CD4-positive, alpha-beta T cell treated with Interleukin-17A for 4 hours (primary cell): ENCODE measurements around the gene RNF220.
A peak's percentile ranks its signal among the peaks of the same experiment; 100 is the strongest.

Experiments used
- DNase-seq: peaks from one replicate; pipeline ENCODE4 v3.0.0-alpha.2; 2020; ENCODE audit warnings: mixed read lengths

The RNF220 gene

DNA sequence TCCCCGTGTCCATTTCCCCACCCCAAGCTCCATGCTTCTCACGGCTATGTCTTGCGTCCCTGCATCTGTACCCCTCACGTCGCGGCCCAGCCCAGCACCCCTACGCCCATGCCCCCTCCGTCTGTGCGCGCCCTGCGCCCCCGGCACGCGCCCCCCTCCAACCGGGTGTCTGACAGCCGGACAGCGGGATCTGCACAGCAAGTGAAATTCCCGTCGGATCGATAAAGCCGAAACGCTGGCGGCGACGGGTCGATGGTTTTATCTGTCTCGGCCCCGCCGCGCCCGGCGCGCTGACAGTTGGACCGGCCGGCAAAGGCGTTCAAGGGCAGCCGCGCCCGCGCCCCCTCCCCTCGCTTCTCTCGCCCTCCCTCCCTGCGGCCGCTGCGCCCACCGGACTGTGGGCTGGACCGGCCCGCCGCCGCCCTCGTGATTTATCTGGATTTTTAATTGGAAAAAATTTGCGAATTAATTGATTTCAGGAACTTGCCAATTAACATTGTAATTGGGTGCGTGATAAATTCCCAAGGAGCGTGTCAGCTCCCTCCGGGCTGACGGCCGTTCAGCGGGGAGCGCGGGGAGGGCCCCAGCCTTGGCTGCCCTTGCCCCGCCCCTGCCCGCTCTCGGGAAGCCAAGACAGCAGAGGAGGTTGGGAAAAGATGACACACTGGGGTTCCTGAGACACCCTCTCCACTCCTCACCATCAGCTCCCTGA is 212.1 kb downstream of the RNF220 start:
- no peak for DNase-seq

DNA sequence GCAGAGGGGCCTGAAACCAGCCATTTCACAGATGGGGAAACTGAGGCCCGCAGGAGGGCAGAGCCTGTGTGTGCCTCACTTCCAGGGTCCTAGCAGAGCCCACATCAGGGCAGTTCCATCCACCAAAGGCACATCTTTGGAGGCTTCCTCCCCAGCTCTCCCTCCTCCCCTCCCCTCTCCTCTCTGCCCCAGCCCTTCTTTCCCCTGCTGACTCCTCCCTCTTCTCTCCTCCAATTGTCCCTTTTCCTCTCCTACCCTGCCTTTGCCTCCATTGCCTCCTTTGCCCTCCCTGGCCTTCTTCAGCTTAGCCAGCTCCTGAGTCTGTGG is 212.6 kb downstream of the RNF220 start:
- DNase-seq = no peak

DNA sequence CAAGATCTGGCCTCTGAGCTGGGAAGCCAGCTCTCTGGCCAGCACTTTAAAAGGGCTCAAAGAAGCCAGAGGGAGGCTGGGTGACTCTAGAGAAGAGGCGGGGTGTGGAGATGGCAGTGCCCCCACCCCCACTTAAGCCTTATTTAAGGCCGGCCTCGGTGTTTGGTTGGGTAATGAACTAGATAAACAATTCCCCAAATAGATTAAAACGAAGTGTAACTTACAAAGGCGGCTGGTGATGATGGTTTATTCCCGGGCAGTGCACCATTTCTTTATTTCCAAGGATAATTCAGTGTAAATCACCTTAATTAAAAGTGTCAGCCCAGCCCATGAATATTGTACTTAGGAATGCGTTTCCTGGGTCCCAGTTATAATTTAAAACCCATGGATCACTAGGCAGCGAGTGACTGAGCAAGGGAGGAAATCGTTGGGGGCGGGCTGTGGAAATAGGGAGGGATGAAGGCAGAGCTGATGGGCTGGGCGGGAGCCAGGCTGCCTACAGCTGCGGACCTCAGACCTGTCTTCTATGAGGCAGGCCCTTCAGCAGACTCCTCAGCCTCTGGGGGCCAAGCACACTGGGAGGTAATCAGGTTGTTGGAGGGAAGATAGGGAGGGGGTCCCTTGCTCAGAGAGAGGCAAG is 214.3 kb downstream of the RNF220 start:
- DNase-seq = no peak

DNA sequence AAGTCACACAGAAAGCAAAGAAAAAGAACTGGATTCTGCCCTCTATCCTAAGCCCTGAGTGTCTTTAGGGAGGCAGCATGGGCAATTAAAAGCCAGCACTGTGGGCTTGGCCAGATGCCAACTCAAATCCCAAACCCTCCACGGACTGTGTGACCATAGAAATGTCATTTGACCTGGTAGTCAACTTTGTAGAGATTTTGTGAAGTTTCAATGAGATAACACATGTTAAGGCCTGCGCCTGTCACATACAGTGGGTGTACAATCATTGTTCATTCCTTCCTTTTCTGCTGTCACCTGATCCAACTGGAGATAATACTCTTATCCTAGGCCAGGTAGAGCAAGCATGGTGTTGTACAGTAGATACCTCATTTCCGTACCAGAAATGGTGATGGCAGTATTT is 215.0 kb downstream of the RNF220 start:
- DNase-seq = no peak

DNA sequence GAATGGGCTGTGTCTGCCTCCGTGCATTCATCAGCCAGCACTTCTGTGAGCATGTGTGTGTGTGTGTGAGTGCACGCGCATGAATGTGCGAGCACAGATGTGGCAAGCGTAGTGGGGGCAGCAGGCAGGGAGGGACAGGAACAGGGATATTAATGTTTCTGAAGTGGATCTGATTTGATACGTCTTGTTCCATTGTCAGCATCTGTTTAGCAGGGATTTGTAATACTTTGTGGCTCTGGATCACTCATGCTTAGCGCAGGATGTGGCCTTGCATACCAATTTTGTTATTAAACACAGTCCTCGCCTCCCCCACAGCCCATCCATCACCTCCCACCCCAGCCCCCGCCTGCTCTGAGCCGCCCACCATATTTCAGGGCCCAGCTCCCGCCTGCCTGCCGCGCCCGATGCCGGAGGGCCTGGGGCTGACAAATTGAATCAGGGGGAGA is 216.8 kb downstream of the RNF220 start:
- no peak for DNase-seq

DNA sequence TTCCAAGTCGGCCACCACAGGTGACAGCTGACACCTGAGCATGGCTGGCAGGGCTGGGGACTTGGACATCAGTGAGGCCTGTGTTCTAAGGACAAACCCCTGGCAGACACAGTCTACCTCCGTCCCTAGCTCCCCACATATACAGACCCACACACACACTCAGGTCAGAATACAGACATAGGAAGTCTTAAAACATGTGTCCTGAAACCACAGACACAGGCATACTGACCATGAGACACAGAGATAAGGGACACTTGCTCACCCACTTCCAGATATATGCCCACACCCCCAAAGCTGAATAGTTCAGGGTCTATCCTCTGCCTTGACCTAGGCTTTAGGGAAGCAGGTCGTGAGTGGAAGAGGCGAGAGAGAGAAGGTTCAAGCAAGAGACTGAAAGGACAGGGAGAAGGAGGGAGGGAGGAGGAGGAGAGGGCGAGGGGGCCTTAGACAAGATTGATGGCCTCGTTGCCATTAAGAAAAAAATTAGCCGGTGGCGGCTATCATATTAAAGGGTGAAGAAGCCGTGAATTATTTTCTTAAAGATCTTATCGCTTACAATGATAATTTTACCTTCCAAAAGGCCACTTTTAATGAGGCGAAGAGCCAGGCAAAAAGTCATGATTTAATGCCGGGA is 219.3 kb downstream of the RNF220 start:
- DNase-seq = no peak

DNA sequence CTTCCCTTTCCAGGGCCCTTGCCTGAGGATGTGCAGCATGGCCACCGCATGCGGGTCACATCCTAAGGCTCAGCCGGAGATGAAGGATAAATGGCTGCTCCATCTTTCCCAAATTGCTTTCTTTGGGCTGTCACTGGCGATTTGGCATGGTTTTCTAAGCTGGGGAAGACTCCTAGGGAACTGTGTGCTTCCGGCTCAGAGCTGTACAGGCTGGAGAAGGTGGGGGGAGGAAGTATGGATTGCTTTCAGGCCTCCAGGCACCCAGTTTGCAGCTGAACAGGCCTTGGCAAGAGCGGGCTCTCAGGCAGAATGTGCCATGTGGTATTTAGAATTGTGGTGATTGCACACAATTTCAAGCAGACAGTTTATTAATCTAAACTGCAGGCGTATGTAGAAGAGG is 220.3 kb downstream of the RNF220 start:
- DNase-seq = no peak

DNA sequence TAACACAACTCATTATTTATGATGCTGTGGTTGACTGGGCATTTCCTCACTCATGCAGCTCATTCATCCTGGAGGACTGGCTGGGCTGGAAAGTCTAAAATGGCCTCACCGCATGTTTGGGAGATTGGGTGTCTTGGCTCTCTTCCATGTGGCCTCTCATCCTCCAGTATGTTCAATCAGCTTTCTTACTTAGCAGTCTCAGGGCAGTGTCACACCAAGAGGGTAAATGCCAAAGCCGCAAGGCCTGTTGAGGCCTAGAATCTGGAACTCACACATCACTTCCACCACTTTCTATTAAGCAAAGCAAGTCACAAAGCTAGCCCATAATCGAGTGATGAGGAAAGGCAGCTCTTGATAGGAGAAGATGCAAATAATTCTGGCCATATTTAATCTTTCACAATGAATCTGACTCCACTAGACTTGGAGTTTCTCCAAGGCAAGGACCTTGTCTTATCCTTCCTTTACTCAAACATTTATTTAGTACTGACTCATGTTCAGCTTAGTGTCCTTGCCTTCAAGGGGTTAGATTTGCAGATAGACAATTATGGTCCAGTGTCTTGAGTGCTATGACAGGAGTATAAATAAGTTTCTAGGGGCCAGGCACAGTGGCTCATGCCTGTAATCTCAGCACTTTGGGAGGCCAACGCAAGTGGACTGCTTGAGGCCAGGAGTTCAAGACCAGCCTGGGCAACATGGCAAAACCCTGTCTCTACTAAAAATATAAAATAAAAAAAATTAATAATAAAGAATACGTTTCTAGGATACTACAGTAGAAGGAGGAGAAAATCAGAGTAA is 224.1 kb downstream of the RNF220 start:
- DNase-seq = no peak

DNA sequence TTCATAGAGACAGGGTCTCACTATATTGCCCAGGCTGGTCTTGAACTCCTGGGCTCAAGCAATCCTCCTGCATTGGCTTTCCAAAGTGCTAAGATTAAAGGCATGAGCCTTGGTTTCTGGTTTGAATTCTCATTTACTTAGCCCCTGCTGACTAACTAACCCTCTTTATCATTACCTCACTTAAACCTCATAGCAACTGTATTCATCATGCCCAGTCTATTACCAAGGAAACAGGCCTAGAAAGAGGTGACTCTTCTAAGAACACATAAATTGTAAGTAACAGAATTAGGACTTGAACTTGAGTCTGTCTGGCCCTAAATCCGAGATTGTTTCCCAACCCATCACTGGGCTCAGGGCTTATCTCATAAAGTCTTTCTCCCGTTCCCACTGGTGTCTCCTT is 225.1 kb downstream of the RNF220 start:
- no peak for DNase-seq

DNA sequence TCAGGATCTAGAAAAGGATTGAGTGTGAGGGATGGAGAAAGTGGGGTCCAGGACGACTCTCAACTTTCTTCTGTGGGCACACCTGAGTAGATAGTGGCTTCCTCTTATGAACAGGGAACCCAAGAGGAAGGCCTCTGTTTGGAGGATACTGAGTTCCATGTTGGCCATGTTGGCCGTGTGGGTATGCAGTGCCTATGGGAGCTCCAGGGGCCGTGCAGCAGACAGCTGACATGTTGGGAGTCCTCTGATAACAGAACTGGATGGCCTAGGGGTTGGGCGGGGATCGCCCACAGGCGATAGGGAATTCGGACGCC is 226.2 kb downstream of the RNF220 start:
- no peak for DNase-seq

DNA sequence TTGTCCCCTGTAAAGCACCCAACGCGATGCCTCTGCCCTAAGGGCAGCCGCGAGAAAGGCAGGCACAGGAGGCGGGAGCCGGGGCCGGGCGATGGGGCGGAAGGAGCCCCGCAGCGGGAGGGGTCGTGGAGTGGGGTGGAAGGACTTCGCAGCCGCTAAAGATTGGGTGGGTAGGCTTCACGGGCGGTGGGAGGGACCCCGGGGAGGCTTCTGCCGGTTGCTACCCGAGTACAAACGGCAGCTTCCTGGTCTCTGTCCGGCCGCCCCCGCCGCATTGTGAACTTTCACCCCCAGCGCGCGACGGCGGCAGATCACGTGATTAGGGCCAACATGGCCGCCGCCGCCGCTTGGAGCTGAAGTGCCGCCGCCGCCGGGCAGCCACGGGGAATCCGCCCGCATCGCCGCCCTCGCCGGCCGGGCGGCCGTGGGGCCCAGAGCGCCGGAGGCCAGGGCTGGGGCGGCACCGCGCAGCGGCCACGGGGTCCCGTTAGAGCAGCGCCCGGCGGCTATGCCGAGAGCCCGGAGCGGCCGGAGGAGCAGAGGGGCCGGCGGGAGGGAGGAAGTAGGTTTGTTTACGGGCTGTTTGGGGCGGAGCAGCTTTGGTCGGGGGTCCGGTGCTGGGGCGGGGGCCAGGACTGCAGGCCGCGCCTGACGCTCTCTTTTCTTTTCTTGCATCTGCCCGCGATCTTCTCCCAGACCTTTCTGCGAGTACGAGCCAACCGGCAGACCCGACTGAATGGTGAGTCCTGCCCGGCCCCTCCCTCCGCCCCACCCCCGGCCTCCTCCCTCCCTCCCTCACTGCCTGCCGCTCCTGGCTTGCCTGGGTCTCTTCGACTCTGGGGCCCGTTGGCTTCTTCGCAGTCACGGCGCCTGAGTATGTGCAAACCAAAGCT is 226.8 kb downstream of the RNF220 start:
- DNase-seq = peak; percentile 92

DNA sequence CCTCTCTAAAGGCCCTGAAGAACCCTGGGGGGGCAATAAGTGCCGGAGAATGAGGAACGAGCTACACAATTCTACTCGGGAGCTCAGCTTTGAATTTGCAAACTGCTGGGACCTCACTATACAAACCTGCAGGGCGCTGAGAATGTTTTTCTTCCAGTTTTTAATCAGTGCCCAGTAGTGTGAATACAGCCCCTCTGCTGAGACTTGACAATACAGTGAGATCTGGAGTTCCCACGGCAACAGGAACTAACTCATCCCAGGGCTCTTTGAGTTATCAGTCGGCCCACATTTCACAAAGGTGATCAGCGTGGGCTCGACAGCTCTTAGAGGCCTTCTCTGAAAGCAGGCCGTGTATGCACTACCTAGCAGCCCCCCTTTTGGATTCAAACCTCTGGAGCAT is 227.5 kb downstream of the RNF220 start:
- no peak for DNase-seq

DNA sequence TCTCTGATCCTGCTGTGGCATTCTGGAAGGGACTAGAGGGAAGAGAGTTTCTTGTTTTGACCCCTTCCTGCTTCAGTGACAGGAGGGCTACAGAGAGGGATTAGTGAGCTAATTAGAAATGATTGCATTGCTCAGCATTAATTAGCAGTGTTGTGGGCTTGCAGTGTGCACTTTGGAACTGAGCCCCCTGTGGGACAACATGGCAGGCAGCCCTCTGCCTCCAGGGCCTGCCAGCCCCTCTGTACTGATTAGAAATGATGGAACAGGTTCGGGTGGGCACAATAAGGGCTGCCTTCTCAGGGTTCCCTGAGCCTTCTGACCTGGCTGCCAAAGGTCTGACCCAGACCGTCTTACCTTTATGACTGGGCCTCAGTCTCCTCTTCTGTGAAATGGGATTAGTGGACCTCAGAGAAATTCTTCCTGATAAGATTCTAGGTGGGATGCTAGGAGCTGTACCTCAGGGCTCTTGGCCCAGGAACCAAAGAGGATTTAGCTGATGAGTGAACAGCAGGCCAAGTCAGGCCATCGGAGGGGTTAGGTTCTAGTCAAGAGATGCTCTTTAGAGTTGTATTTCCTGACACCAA is 229.6 kb downstream of the RNF220 start:
- no peak for DNase-seq

DNA sequence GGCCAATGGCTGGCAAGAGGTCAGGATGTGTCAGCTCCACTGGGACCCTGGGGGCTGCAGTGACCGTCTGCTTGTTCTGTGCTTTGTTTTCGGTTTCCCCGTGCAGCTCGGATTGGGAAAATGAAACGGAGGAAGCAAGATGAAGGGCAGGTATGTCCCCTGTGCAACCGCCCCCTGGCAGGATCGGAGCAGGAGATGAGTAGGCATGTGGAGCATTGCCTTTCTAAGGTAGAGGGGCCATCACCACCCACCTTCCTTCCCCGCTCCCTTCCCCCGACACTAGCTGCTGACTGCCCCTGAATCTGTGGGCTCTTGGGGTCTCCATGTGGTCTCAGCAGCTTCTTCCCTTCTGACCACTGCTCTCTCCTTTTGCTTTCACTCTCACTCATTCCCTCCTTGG is 230.4 kb downstream of the RNF220 start:
- no peak for DNase-seq

DNA sequence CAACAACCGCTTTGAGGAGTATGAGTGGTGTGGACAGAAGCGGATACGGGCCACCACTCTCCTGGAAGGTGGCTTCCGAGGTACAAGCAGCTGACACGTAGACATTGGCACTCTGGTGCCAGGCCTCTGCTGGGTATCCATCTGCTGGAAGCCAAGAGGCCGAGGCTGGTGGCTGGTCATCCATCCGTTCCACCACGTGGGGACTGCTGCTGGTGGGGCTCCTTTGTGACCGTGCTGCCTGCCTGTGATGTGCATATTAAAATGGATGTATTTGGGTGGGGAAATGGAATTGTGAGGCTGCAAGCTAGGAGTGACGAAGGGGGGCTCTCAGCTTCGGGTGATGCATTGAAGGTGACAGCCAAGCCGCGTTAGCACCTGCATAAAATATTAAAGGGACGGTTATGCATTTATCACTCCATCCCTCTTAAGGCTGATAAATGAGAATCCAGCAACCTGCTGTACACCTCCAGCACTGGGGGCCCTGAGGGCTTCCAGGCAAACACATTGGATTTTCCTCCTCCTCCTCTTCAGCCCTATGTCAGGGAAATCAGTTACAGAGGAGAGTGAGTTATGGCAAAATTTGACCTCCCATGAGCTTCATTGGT is 231.1 kb downstream of the RNF220 start:
- no peak for DNase-seq

DNA sequence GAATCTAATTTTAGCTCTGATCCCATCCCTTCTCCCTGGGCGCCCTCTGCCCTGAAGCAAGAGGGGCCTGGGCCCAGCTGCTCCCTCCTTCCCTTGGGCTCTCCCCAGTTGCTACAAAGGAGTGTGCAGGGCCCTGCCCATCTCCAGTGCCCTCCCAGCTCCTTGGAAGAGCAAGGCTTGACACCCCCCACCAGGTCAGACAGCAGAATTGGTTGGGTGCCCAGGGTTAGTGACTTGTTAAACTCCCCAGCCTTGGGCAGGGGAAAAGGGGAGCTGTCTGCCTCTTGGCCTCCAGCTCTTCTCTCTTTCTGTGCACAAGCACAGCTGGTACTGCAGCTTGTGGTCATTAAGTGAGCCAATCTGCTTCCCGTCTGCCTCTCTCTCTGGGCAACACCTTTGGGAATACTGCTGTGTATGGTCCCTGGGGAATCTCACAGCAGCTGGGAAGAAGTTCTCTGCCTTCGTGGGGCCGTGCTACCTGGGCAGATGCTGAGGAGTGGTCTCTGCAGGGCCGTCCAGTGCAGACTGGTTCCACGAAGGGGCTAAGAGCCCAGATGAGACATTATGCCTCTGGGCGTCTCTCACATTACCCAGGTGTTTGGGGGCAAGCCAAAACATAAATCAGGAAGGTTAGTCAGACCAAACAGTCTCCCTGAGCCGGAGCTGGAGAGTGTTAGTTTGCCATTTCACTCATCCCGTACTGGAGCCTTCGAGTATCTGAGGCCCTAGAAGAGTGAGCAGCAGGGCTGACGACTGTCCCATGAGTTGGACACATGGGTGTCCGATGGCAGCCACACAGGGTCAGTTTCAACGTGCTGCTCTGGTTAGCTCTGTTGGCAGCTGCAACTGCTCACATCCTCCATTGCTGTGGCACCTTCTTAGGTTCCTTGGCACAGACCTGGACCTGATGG is 231.9 kb downstream of the RNF220 start:
- DNase-seq = no peak

DNA sequence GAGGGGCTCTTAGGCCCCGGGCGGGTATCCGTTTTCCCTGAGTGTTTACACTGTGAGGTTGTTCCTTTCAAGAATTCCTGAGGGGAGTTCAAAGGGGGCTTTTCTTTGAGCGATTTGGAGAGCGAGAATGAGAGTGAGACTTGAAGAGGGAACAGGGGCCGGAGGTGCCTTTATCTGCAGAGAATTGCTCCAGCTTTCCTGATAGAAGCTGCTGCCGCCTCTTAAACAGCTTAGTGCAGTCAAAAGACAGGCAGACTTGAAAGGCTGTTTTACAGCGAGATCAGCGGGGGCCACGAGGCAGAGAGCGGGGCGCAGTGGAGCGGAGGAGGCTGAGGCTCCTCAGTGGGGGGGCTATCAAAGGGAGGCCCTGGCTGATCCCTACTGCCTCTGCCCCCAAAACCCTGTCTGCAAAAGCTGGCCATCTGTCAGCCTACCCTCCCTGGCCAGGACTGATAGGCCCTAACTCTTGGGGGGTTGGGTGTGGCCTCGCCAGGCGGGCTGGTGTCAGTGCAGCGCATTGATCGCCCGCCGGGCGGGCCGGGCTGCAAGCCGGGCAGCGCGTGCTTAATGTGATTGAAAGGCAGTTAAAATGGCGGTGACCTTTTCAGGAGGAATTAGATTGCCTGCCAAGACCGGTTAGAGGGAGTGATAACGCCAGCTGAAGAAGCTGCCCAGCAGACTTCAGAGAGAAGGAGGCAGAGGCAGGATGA is 232.8 kb downstream of the RNF220 start:
- DNase-seq = no peak

DNA sequence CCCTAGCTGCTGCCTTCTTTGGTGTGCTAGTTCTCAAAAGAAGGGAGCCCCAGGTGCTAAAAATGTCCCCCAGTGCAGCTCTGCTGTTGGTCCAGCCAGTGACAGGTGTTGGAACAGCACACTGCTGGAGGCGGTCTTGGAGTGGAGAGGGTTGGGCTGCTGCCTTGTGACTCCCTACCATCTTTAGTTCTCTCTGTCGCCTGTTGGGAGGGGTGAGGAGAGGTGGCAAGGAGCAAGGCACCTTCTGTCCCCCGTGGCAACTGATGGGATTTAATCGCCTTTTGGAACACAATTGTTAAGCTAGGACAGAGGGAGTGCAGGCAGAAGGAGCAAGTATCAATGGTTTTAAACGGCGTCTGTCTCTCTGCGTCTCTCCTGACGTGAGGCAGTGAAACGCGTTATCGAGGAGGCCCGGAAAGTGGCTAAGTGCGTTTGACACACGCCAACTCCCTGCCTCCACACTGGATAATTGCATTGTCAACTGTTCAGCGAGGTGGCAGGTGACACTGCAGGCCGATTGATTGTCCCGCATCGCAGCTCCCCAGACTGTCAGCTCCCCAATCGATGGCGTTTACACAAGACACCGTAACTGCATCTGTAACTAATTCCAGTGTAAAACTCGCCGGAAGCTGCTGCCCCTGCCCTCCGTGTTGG is 235.3 kb downstream of the RNF220 start:
- no peak for DNase-seq
